Cardiac muscle cell (in vitro differentiated cells and primary cell): ENCODE measurements around the gene WDR76. TPM values are rescaled to one million over a fixed set of nuclear protein-coding genes. Genes with fewer than 3 reads are reported as not detected.
"Not testable (repeated sequence)": the region's sequence is repeated elsewhere in the genome, so short reads cannot be mapped to it uniquely, and the experiment has no call there.

Experiments used
- DNase-seq, 2 donors: peaks; one replicate each; pipeline versions ENCODE4 v3.0.0 to v3.0.0-alpha.2; 2010 to 2017; ENCODE audit warnings: low read depth in 1 of 2, low spot score in 1 of 2
- H3K27ac ChIP-seq: fragments of 200-600 bp; sonication (generic); 2 replicates; pipeline ENCODE4 v1.5.1; 2016
- H3K27me3 ChIP-seq: fragments of 200-600 bp; sonication (generic); 2 replicates; pipeline ENCODE4 v1.6.0; 2016; ENCODE audit warnings: control low read depth
- H3K36me3 ChIP-seq: fragments of 200-600 bp; sonication (generic); 2 replicates; pipeline ENCODE4 v1.5.1; 2016; ENCODE audit warnings: control low read depth
- H3K4me1 ChIP-seq: fragments of 200-600 bp; sonication (generic); 2 replicates; pipeline ENCODE4 v1.8.1; 2017; ENCODE audit warnings: low read depth, mild to moderate bottlenecking, mixed run types
- H3K4me3 ChIP-seq: fragments of 200-600 bp; sonication (generic); 2 replicates; pipeline ENCODE4 v1.5.1; 2016; ENCODE audit warnings: mild to moderate bottlenecking
- H3K9me3 ChIP-seq: fragments of 200-600 bp; sonication (generic); 2 replicates; pipeline ENCODE4 v1.5.1; 2017; ENCODE audit warnings: low read depth, mild to moderate bottlenecking, control low read depth
- CTCF ChIP-seq: IDR thresholded peaks from 2 replicates; pipeline ENCODE4 v1.5.1; 2012; ENCODE audit warnings: low read depth, mild to moderate bottlenecking, low read length
- polyA plus RNA-seq: library from polyadenylated mRNA; unstranded; fragments of >200 nt; fragmentation: Nextera tagmentation; extraction: Ambion mirVana; gene quantifications from 2 replicates; pipeline ENCODE4 v1.2.1, GENCODE V29; 2016
- total RNA-seq: library from RNA; depleted of rRNA; stranded (reverse); fragments of >200 nt; gene quantifications from 2 replicates; pipeline ENCODE4 v1.2.3, GENCODE V29; 2016

The WDR76 gene
- total and polyA plus RNA-seq, 2 experiments from 2014 or later: 4.0 to 8.2 TPM

- Histone ChIP-seq H3K27me3 (no peaks in the 10 kb centered on the region), H3K36me3 (no peaks in the 10 kb centered on the region), H3K4me3 (no peak overlapping the region), H3K4me1 (no peaks in the 10 kb centered on the region), H3K27ac (no peak overlapping the region), H3K9me3 (no peaks in the 10 kb centered on the region)
- no peak for TF ChIP-seq CTCF
- DNase-seq: no peak
Observed at GRCh38 chr15:43852607-43853006, 25.8 kb downstream of the WDR76 start.

GRCh38 chr15:43854801-43855200 is 28.0 kb downstream of the WDR76 start:
- no peaks in the 10 kb centered on the region for H3K27me3 ChIP-seq

GRCh38 chr15:43859546-43859945 is 32.7 kb downstream of the WDR76 start:
- Histone ChIP-seq H3K9me3 (no peaks in the 10 kb centered on the region), H3K27me3 (no peaks in the 10 kb centered on the region), H3K36me3 (no peaks in the 10 kb centered on the region), H3K27ac (no peak overlapping the region), H3K4me1 (no peaks in the 10 kb centered on the region), H3K4me3 (no peak overlapping the region)
- TF ChIP-seq CTCF: no peak
- DNase-seq: no peak

More at GRCh38 chr15:43854801-43855200, 28.0 kb downstream of the WDR76 start:
- H3K9me3 ChIP-seq: no peaks in the 10 kb centered on the region
- peak in 1 of 2 donors; percentile 54 for DNase-seq
- H3K4me1 ChIP-seq: no peaks in the 10 kb centered on the region
- H3K36me3 ChIP-seq: no peaks in the 10 kb centered on the region
- H3K27ac ChIP-seq: no peak overlapping the region
- no peak overlapping the region for H3K4me3 ChIP-seq
- TF ChIP-seq CTCF: no peak

GRCh38 chr15:43866636-43867035 is 39.8 kb downstream of the WDR76 start:
- H3K4me1 ChIP-seq, DNase-seq, H3K36me3 ChIP-seq, H3K27ac ChIP-seq, H3K4me3 ChIP-seq, H3K27me3 ChIP-seq, H3K9me3 ChIP-seq: not testable (repeated sequence)

GRCh38 chr15:43867096-43867495 is 40.3 kb downstream of the WDR76 start:
- Histone ChIP-seq H3K27me3 (no peaks in the 10 kb centered on the region), H3K36me3 (peaks cover 3% of the 10 kb centered on the region), H3K4me3 (no peak overlapping the region), H3K4me1 (peaks cover 4% of the 10 kb centered on the region), H3K9me3 (no peaks in the 10 kb centered on the region), H3K27ac (no peak overlapping the region)
- DNase-seq: no peak
- no peak for TF ChIP-seq CTCF

- no peak overlapping the region for H3K27ac ChIP-seq
- peak in 1 of 2 donors; percentile 38 for DNase-seq
- no peak for TF ChIP-seq CTCF
- no peaks in the 10 kb centered on the region for H3K27me3 ChIP-seq
- H3K9me3 ChIP-seq: no peaks in the 10 kb centered on the region
- H3K4me1 ChIP-seq: peaks cover 7% of the 10 kb centered on the region
- H3K4me3 ChIP-seq: no peak overlapping the region
- H3K36me3 ChIP-seq: peaks cover 3% of the 10 kb centered on the region
Observed at GRCh38 chr15:43868406-43868805, 41.6 kb downstream of the WDR76 start.
